ENCODE results near the gene GPRIN3.

DNA sequence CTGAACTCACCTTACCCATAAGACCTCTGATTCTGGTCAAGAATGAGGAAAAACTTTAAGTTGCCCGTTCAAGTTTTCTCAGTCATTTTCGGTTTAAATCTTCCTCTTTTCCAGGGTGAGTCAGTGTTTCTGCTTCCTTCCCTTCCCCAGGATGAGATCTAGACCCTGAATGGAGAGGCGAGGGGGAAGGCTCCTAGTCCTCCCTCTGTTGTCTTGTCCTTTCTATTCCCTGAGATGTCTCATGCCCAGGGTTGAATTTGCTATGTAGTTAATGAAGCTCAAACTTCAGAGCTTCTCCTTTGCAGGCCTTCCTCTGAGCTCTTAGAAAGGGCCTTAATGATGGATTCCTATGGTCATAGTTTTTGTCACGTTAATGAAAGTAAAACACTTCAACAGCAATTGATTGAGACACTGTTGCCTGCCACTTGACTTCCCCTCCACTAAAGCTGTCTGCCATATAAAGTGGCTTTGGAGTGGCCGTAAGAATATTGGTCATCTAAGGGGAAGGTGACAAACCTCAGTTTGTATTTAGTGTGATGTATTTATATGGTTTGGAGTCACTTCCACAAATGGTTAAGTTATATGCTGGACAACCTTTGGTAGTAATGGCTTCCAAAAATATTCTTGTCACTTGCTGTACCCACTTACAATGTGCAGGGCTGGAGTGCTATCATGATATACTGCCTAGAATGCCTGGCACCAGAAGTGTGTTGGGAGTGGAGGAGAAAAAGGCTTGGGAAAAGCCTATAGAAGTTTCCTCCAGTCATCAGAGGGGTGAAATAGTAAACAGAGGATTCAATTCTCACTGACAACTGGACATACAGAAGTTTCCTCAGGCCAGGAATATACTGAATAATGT lies 24.3 kb upstream of the GPRIN3 start:
- TF ChIP-seq, protein P1, sequence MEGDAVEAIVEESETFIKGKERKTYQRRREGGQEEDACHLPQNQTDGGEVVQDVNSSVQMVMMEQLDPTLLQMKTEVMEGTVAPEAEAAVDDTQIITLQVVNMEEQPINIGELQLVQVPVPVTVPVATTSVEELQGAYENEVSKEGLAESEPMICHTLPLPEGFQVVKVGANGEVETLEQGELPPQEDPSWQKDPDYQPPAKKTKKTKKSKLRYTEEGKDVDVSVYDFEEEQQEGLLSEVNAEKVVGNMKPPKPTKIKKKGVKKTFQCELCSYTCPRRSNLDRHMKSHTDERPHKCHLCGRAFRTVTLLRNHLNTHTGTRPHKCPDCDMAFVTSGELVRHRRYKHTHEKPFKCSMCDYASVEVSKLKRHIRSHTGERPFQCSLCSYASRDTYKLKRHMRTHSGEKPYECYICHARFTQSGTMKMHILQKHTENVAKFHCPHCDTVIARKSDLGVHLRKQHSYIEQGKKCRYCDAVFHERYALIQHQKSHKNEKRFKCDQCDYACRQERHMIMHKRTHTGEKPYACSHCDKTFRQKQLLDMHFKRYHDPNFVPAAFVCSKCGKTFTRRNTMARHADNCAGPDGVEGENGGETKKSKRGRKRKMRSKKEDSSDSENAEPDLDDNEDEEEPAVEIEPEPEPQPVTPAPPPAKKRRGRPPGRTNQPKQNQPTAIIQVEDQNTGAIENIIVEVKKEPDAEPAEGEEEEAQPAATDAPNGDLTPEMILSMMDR (conservative IDR thresholded peaks at IDR 0.05; ENCODE audit: low read depth, low read length), result no peak
- TF ChIP-seq EZH2 (IDR thresholded peaks at IDR 0.05; ENCODE audit: borderline replicate concordance, low read depth, low read length, poor library complexity, severe bottlenecking), result no peak

Measured in A673 (cell line).